ENCODE results near the gene NAPB.

- TF ChIP-seq CTCF (IDR thresholded peaks at IDR 0.05) (no peak), POLR2A (IDR thresholded peaks at IDR 0.05) (no peak), POLR2AphosphoS5 (IDR thresholded peaks at IDR 0.05) (no peak)
Observed at GRCh38 chr20:23368316-23369071, 52.8 kb downstream of the NAPB start.

All from sigmoid colon (tissue), 4 donors.